PC-3 (cell line): ENCODE results near the gene DNAJB9. TPM values are rescaled to one million over a fixed set of nuclear protein-coding genes. Genes with fewer than 3 reads are reported as not detected.

Source experiments
- ATAC-seq: fragments of 200-7000 bp; cut with Tn5 transposase; 2 replicates; pipeline ENCODE4 v1.9.1; 2020; ENCODE audit warnings: mild to moderate bottlenecking, moderate library complexity
- BruUV-seq: library from RNA; stranded (reverse); fragments of 400-500 nt; replicated peaks from 2 replicates; lab custom pipeline; 2021; lab: Mats Ljungman, UMichigan
- CTCF ChIA-PET: fragments of 300-600 bp; sonication (Branson Sonifier 250); formaldehyde crosslinking; loops from one replicate; lab custom pipeline; 2022; ENCODE audit warnings: antibody characterized with exemption; lab: Charles Lee
- POLR2A ChIA-PET: fragments of 300-600 bp; sonication (Branson Sonifier 250); formaldehyde crosslinking; loops from one replicate; lab custom pipeline; 2022; ENCODE audit warnings: antibody characterized with exemption; ENCODE audit not compliant: unreplicated experiment; lab: Charles Lee
- DNase-seq: peaks from one replicate; pipeline ENCODE4 v3.0.0-alpha.2; 2015
- H2AFZ ChIP-seq: fragments of 300-600 bp; sonication (generic); 2 replicates; pipeline ENCODE4 v1.6.0; 2016; ENCODE audit warnings: antibody characterized with exemption, low read length
- H3F3A ChIP-seq: fragments of 300-600 bp; sonication (generic); one replicate; pipeline ENCODE4 v1.6.0; 2017; ENCODE audit warnings: antibody characterized with exemption, low read length, control low read depth, mild to moderate bottlenecking; ENCODE audit not compliant: unreplicated experiment
- H3K27ac ChIP-seq: fragments of 300-600 bp; sonication (generic); 2 replicates; pipeline ENCODE4 v1.5.1; 2016; ENCODE audit warnings: mild to moderate bottlenecking, low read length
- H3K27me3 ChIP-seq: fragments of 300-600 bp; sonication (generic); 2 replicates; pipeline ENCODE4 v1.6.1; 2016; ENCODE audit warnings: low read length, mixed read lengths
- H3K36me3 ChIP-seq: fragments of 300-600 bp; sonication (generic); 2 replicates; pipeline ENCODE4 v1.6.1; 2016; ENCODE audit warnings: low read depth, mixed run types, low read length, mixed read lengths
- H3K4me1 ChIP-seq: fragments of 300-600 bp; sonication (generic); 2 replicates; pipeline ENCODE4 v1.5.1; 2016; ENCODE audit warnings: low read length; ENCODE audit not compliant: insufficient read depth
- H3K4me2 ChIP-seq: fragments of 300-600 bp; sonication (generic); 2 replicates; pipeline ENCODE4 v1.6.0; 2016; ENCODE audit warnings: low read length
- H3K4me3 ChIP-seq: fragments of 300-600 bp; sonication (generic); 2 replicates; pipeline ENCODE4 v1.5.1; 2016; ENCODE audit warnings: mild to moderate bottlenecking, low read length, mixed read lengths
- H3K79me2 ChIP-seq: fragments of 300-600 bp; sonication (generic); 2 replicates; pipeline ENCODE4 v1.6.1; 2017; ENCODE audit warnings: low read length, mixed read lengths
- H3K9ac ChIP-seq: fragments of 300-600 bp; sonication (generic); 2 replicates; pipeline ENCODE4 v1.6.0; 2016; ENCODE audit warnings: mild to moderate bottlenecking, low read length
- H3K9me2 ChIP-seq: fragments of 300-600 bp; sonication (generic); replicated peaks from 2 replicates; pipeline ENCODE4 v1.6.1; 2016; ENCODE audit warnings: mixed run types, low read length, mixed read lengths
- H3K9me3 ChIP-seq: fragments of 300-600 bp; sonication (generic); 2 replicates; pipeline ENCODE4 v1.6.1; 2016; ENCODE audit warnings: low read length, mixed read lengths
- H4K20me1 ChIP-seq: fragments of 300-600 bp; sonication (generic); 2 replicates; pipeline ENCODE4 v1.6.1; 2016; ENCODE audit warnings: low read length, mixed read lengths
- CTCF ChIP-seq: fragments of 300-600 bp; sonication (generic); conservative IDR thresholded peaks from 2 replicates; pipeline ENCODE4 v1.5.1; 2017; ENCODE audit warnings: antibody characterized with exemption, low read depth, mild to moderate bottlenecking, low read length
- EZH2 ChIP-seq: fragments of 300-600 bp; sonication (generic); IDR thresholded peaks from one replicate; pipeline ENCODE4 v1.6.1; 2017; ENCODE audit warnings: antibody characterized with exemption, mild to moderate bottlenecking, low read length; ENCODE audit not compliant: unreplicated experiment
- EZH2phosphoT487 ChIP-seq: fragments of 300-600 bp; sonication (generic); IDR thresholded peaks from 2 replicates; pipeline ENCODE4 v1.6.1; 2018; ENCODE audit warnings: mild to moderate bottlenecking, antibody characterized with exemption, low read length, borderline replicate concordance
- intact Hi-C: fragments of 100-400 bp; cut with micrococcal nuclease; formaldehyde crosslinking; loops from 2 replicates; pipeline ENCODE4 v1.9.0; 2023
- total RNA-seq: library from RNA; depleted of rRNA; stranded (reverse); fragments of >200 nt; gene quantifications from 2 replicates; pipeline ENCODE4 v1.2.3, GENCODE V29; 2014

Gene DNAJB9
- total RNA-seq, 1 experiment from 2014 or later: 24.0 TPM

GRCh38 chr7:108580298-108580697 is 10.6 kb downstream of the DNAJB9 start:
- ChIA-PET CTCF (no interaction called here), POLR2A (no interaction called here)
- H3F3A ChIP-seq: no peaks in the 10 kb centered on the region
- H3K27me3 ChIP-seq: no peaks in the 10 kb centered on the region
- intact Hi-C loops: no loop called here
- H3K36me3 ChIP-seq: peaks cover 4% of the 10 kb centered on the region
- H4K20me1 ChIP-seq: no peaks in the 10 kb centered on the region
- ATAC-seq (no peak), DNase-seq (no peak)
- H3K9me2 ChIP-seq: no peaks in the 10 kb centered on the region
- no peak overlapping the region for H3K4me3 ChIP-seq
- H3K27ac ChIP-seq: no peak overlapping the region
- no peak overlapping the region for H2AFZ ChIP-seq
- H3K4me1 ChIP-seq: peaks cover 14% of the 10 kb centered on the region; the same call in 1 of the 2 replicates
- no TSS peak for BruUV-seq
- no peak overlapping the region for H3K4me2 ChIP-seq
- no peak for TF ChIP-seq EZH2
- no peak for TF ChIP-seq CTCF
- TF ChIP-seq EZH2phosphoT487: no peak
- no peaks in the 10 kb centered on the region for H3K79me2 ChIP-seq
- no peak overlapping the region for H3K9ac ChIP-seq
- H3K9me3 ChIP-seq: no peaks in the 10 kb centered on the region

GRCh38 chr7:108581655-108582491 is 12.2 kb downstream of the DNAJB9 start:
- no peaks in the 10 kb centered on the region for H3K79me2 ChIP-seq
- H3K9ac ChIP-seq: no peak overlapping the region
- peaks cover 14% of the 10 kb centered on the region; the same call in 1 of the 2 replicates for H3K4me1 ChIP-seq
- peak overlapping the region; percentile 52 for H3K4me2 ChIP-seq
- no peaks in the 10 kb centered on the region for H3F3A ChIP-seq
- intact Hi-C loops: no loop called here
- H3K9me2 ChIP-seq: no peaks in the 10 kb centered on the region
- peaks cover 4% of the 10 kb centered on the region for H3K36me3 ChIP-seq
- TF ChIP-seq CTCF (no peak), EZH2phosphoT487 (no peak), EZH2 (no peak)
- no peaks in the 10 kb centered on the region for H3K9me3 ChIP-seq
- H2AFZ ChIP-seq: peak overlapping the region; percentile 3; the same call in 1 of the 2 replicates
- no peak overlapping the region for H3K27ac ChIP-seq
- no peak for ATAC-seq
- peak overlapping the region; percentile 18; the same call in 1 of the 2 replicates for H3K4me3 ChIP-seq
- H4K20me1 ChIP-seq: no peaks in the 10 kb centered on the region
- DNase-seq: peak; percentile 52
- no peaks in the 10 kb centered on the region for H3K27me3 ChIP-seq
- ChIA-PET POLR2A (no interaction called here), CTCF (no interaction called here)
- no TSS peak for BruUV-seq

- ChIA-PET POLR2A (no interaction called here), CTCF (no interaction called here)
- Histone ChIP-seq H3K9me2 (no peaks in the 10 kb centered on the region), H4K20me1 (no peaks in the 10 kb centered on the region), H3K4me2 (no peak overlapping the region), H3K27ac (no peak overlapping the region), H3K36me3 (peaks cover 4% of the 10 kb centered on the region; the same call in 1 of the 2 replicates), H3K27me3 (no peaks in the 10 kb centered on the region), H2AFZ (no peak overlapping the region), H3F3A (no peaks in the 10 kb centered on the region), H3K9me3 (no peaks in the 10 kb centered on the region), H3K4me3 (no peak overlapping the region), H3K9ac (no peak overlapping the region), H3K79me2 (no peaks in the 10 kb centered on the region), H3K4me1 (peaks cover 14% of the 10 kb centered on the region; the same call in 1 of the 2 replicates)
- TF ChIP-seq CTCF: no peak
- BruUV-seq: no TSS peak
- intact Hi-C loops: no loop called here
- DNase-seq: peak; percentile 70
- peak; percentile 62 for ATAC-seq
These were observed 14.5 kb downstream of the DNAJB9 start for GRCh38 chr7:108584211-108584610.
